IPS-18a (cell line): ENCODE results near the gene NOS1.

Experiments used
- H3K27ac ChIP-seq: one replicate; pipeline ENCODE4 v1.5.1; 2013; ENCODE audit warnings: low read length
- H3K27me3 ChIP-seq: one replicate; pipeline ENCODE4 v1.6.1; 2013; ENCODE audit warnings: mild to moderate bottlenecking, low read length; ENCODE audit not compliant: control insufficient read depth, insufficient read depth
- H3K36me3 ChIP-seq: one replicate; pipeline ENCODE4 v1.6.1; 2013; ENCODE audit warnings: low read depth, low read length; ENCODE audit not compliant: control insufficient read depth
- H3K4me1 ChIP-seq: one replicate; pipeline ENCODE4 v1.6.1; 2013; ENCODE audit warnings: low read depth, low read length; ENCODE audit not compliant: control insufficient read depth
- H3K4me3 ChIP-seq: one replicate; pipeline ENCODE4 v1.5.1; 2013; ENCODE audit warnings: low read length
- H3K9ac ChIP-seq: one replicate; pipeline ENCODE4 v1.6.1; 2013; ENCODE audit warnings: mild to moderate bottlenecking, low read length, moderate library complexity
- H3K9me3 ChIP-seq: one replicate; pipeline ENCODE4 v1.6.1; 2013; ENCODE audit warnings: low read depth, low read length; ENCODE audit not compliant: control insufficient read depth

Gene NOS1

GRCh38 chr12:117362391-117362790, 965 bp upstream of the NOS1 start:
- Histone ChIP-seq H3K27me3 (peaks cover 71% of the 10 kb centered on the region), H3K4me3 (no peak overlapping the region), H3K4me1 (no peaks in the 10 kb centered on the region), H3K9me3 (no peaks in the 10 kb centered on the region), H3K9ac (no peak overlapping the region), H3K27ac (no peak overlapping the region), H3K36me3 (no peaks in the 10 kb centered on the region)

GRCh38 chr12:117361905-117362304, 479 bp upstream of the NOS1 start:
- peak overlapping the region; percentile 79 for H3K4me3 ChIP-seq
- no peak overlapping the region for H3K27ac ChIP-seq
- H3K9ac ChIP-seq = no peak overlapping the region
- H3K4me1 ChIP-seq = no peaks in the 10 kb centered on the region
- peaks cover 76% of the 10 kb centered on the region for H3K27me3 ChIP-seq
- H3K36me3 ChIP-seq = no peaks in the 10 kb centered on the region
- no peaks in the 10 kb centered on the region for H3K9me3 ChIP-seq

- no peak overlapping the region for H3K27ac ChIP-seq
- no peaks in the 10 kb centered on the region for H3K36me3 ChIP-seq
- H3K9ac ChIP-seq = no peak overlapping the region
- H3K27me3 ChIP-seq = peaks cover 77% of the 10 kb centered on the region
- H3K9me3 ChIP-seq = no peaks in the 10 kb centered on the region
- H3K4me1 ChIP-seq = no peaks in the 10 kb centered on the region
- peak overlapping the region; percentile 79 for H3K4me3 ChIP-seq
These were observed 677 bp downstream of the NOS1 start for GRCh38 chr12:117360551-117361346.

- no peaks in the 10 kb centered on the region for H3K36me3 ChIP-seq
- no peak overlapping the region for H3K27ac ChIP-seq
- no peak overlapping the region for H3K9ac ChIP-seq
- H3K4me1 ChIP-seq = no peaks in the 10 kb centered on the region
- no peaks in the 10 kb centered on the region for H3K9me3 ChIP-seq
- H3K4me3 ChIP-seq = peak overlapping the region; percentile 79
- peaks cover 77% of the 10 kb centered on the region for H3K27me3 ChIP-seq
These were observed 1.2 kb downstream of the NOS1 start for GRCh38 chr12:117360222-117360550.

- H3K4me3 ChIP-seq = no peak overlapping the region
- no peaks in the 10 kb centered on the region for H3K36me3 ChIP-seq
- peaks cover 73% of the 10 kb centered on the region for H3K27me3 ChIP-seq
- no peak overlapping the region for H3K27ac ChIP-seq
- no peaks in the 10 kb centered on the region for H3K9me3 ChIP-seq
- H3K4me1 ChIP-seq = no peaks in the 10 kb centered on the region
- H3K9ac ChIP-seq = no peak overlapping the region
These were observed 2.2 kb downstream of the NOS1 start for GRCh38 chr12:117359029-117359845.

- H3K4me1 ChIP-seq = no peaks in the 10 kb centered on the region
- H3K9me3 ChIP-seq = no peaks in the 10 kb centered on the region
- no peak overlapping the region for H3K27ac ChIP-seq
- no peak overlapping the region for H3K4me3 ChIP-seq
- H3K27me3 ChIP-seq = peaks cover 42% of the 10 kb centered on the region
- H3K36me3 ChIP-seq = no peaks in the 10 kb centered on the region
- no peak overlapping the region for H3K9ac ChIP-seq
These were observed 5.4 kb downstream of the NOS1 start for GRCh38 chr12:117356048-117356447.

GRCh38 chr12:117352883-117353282, 8.5 kb downstream of the NOS1 start:
- Histone ChIP-seq H3K4me1 (no peaks in the 10 kb centered on the region), H3K27ac (no peak overlapping the region), H3K36me3 (no peaks in the 10 kb centered on the region), H3K9me3 (no peaks in the 10 kb centered on the region), H3K4me3 (no peak overlapping the region), H3K9ac (no peak overlapping the region), H3K27me3 (peaks cover 11% of the 10 kb centered on the region)

GRCh38 chr12:117352206-117352605, 9.2 kb downstream of the NOS1 start:
- H3K4me1 ChIP-seq = no peaks in the 10 kb centered on the region
- H3K27ac ChIP-seq = no peak overlapping the region
- no peak overlapping the region for H3K9ac ChIP-seq
- no peaks in the 10 kb centered on the region for H3K36me3 ChIP-seq
- H3K4me3 ChIP-seq = no peak overlapping the region
- peaks cover 4% of the 10 kb centered on the region for H3K27me3 ChIP-seq
- H3K9me3 ChIP-seq = no peaks in the 10 kb centered on the region

GRCh38 chr12:117350140-117350539, 11.3 kb downstream of the NOS1 start:
- H3K27me3 ChIP-seq = no peaks in the 10 kb centered on the region
- no peak overlapping the region for H3K9ac ChIP-seq
- no peak overlapping the region for H3K4me3 ChIP-seq
- H3K4me1 ChIP-seq = no peaks in the 10 kb centered on the region
- H3K36me3 ChIP-seq = no peaks in the 10 kb centered on the region
- no peaks in the 10 kb centered on the region for H3K9me3 ChIP-seq
- H3K27ac ChIP-seq = no peak overlapping the region

- H3K4me3 ChIP-seq = no peak overlapping the region
- no peaks in the 10 kb centered on the region for H3K27me3 ChIP-seq
- H3K36me3 ChIP-seq = no peaks in the 10 kb centered on the region
- no peak overlapping the region for H3K27ac ChIP-seq
- no peaks in the 10 kb centered on the region for H3K9me3 ChIP-seq
- no peaks in the 10 kb centered on the region for H3K4me1 ChIP-seq
- H3K9ac ChIP-seq = no peak overlapping the region
These were observed 13.8 kb downstream of the NOS1 start for GRCh38 chr12:117347588-117347987.

- no peaks in the 10 kb centered on the region for H3K27me3 ChIP-seq
- H3K27ac ChIP-seq = no peak overlapping the region
- H3K9me3 ChIP-seq = no peaks in the 10 kb centered on the region
- no peak overlapping the region for H3K9ac ChIP-seq
- no peaks in the 10 kb centered on the region for H3K36me3 ChIP-seq
- no peak overlapping the region for H3K4me3 ChIP-seq
- H3K4me1 ChIP-seq = no peaks in the 10 kb centered on the region
These were observed 16.7 kb downstream of the NOS1 start for GRCh38 chr12:117344716-117345115.

GRCh38 chr12:117343849-117344248, 17.6 kb downstream of the NOS1 start:
- H3K27ac ChIP-seq = no peak overlapping the region
- H3K9me3 ChIP-seq = no peaks in the 10 kb centered on the region
- H3K4me1 ChIP-seq = peaks cover 4% of the 10 kb centered on the region
- no peaks in the 10 kb centered on the region for H3K27me3 ChIP-seq
- H3K4me3 ChIP-seq = no peak overlapping the region
- no peak overlapping the region for H3K9ac ChIP-seq
- no peaks in the 10 kb centered on the region for H3K36me3 ChIP-seq
